Measurements from ENCODE around the gene MAGT1. TPM values are rescaled to one million over a fixed set of nuclear protein-coding genes. Genes with fewer than 3 reads are reported as not detected.

MAGT1 gene
- total RNA-seq, 1 experiment from 2014 or later: 37.1 TPM

DNA sequence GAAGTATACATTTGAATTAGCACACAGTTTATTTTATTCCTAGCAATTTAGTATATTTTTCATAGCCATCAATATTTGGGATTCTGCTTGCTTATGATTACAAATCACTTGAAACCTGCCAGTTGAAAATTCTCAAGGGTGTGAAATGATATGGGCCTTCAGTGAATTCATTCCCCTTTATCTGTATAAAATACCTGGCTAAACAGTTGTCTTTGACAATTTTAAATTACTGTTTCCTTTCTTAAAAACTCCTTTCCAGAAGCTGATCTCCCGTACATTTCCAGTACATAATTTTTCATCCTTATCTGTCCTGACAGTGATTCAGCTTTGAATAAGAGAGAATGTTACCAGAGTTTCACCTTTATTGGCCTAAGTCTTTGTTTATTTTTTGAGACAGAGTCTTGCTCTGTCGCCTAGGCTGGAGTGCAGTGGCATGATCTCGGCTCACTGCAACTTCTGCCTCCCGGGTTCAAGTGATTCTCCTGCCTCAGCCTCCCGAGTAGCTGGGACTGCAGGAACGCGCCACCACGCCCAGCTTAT lies 29.2 kb upstream of the MAGT1 start:
- Mint-ChIP-seq H3K9me3 (peaks cover 4% of the 10 kb centered on the region; the same call in 1 of the 2 replicates), H3K27ac (no peak overlapping the region), H3K27me3 (ENCODE audit: low read depth) (no peaks in the 10 kb centered on the region), H3K4me3 (no peak overlapping the region), H3K36me3 (no peaks in the 10 kb centered on the region), H3K4me1 (no peaks in the 10 kb centered on the region)
- DNase-seq (ENCODE audit: low spot score) (no peak), ATAC-seq (no peak)
- CTCF ChIA-PET: no interaction called here
- POLR2A ChIA-PET: no interaction called here
- no peak for TF ChIP-seq RELA (CRISPR knock-in tag; IDR thresholded peaks at IDR 0.05; ENCODE audit: borderline replicate concordance)
- TF ChIP-seq, protein P1, sequence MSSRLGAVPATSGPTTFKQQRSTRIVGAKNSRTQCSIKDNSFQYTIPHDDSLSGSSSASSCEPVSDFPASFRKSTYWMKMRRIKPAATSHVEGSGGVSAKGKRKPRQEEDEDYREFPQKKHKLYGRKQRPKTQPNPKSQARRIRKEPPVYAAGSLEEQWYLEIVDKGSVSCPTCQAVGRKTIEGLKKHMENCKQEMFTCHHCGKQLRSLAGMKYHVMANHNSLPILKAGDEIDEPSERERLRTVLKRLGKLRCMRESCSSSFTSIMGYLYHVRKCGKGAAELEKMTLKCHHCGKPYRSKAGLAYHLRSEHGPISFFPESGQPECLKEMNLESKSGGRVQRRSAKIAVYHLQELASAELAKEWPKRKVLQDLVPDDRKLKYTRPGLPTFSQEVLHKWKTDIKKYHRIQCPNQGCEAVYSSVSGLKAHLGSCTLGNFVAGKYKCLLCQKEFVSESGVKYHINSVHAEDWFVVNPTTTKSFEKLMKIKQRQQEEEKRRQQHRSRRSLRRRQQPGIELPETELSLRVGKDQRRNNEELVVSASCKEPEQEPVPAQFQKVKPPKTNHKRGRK (CRISPR knock-in tag; IDR thresholded peaks at IDR 0.05; ENCODE audit: borderline replicate concordance): no peak
- TF ChIP-seq FOXJ3 (CRISPR knock-in tag; IDR thresholded peaks at IDR 0.05; ENCODE audit: borderline replicate concordance): no peak
- TF ChIP-seq IRF2 (CRISPR knock-in tag; IDR thresholded peaks at IDR 0.05; ENCODE audit: borderline replicate concordance, low read depth): no peak
- TF ChIP-seq, protein P2, sequence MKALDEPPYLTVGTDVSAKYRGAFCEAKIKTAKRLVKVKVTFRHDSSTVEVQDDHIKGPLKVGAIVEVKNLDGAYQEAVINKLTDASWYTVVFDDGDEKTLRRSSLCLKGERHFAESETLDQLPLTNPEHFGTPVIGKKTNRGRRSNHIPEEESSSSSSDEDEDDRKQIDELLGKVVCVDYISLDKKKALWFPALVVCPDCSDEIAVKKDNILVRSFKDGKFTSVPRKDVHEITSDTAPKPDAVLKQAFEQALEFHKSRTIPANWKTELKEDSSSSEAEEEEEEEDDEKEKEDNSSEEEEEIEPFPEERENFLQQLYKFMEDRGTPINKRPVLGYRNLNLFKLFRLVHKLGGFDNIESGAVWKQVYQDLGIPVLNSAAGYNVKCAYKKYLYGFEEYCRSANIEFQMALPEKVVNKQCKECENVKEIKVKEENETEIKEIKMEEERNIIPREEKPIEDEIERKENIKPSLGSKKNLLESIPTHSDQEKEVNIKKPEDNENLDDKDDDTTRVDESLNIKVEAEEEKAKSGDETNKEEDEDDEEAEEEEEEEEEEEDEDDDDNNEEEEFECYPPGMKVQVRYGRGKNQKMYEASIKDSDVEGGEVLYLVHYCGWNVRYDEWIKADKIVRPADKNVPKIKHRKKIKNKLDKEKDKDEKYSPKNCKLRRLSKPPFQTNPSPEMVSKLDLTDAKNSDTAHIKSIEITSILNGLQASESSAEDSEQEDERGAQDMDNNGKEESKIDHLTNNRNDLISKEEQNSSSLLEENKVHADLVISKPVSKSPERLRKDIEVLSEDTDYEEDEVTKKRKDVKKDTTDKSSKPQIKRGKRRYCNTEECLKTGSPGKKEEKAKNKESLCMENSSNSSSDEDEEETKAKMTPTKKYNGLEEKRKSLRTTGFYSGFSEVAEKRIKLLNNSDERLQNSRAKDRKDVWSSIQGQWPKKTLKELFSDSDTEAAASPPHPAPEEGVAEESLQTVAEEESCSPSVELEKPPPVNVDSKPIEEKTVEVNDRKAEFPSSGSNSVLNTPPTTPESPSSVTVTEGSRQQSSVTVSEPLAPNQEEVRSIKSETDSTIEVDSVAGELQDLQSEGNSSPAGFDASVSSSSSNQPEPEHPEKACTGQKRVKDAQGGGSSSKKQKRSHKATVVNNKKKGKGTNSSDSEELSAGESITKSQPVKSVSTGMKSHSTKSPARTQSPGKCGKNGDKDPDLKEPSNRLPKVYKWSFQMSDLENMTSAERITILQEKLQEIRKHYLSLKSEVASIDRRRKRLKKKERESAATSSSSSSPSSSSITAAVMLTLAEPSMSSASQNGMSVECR (CRISPR knock-in tag; IDR thresholded peaks at IDR 0.05; ENCODE audit: borderline replicate concordance): no peak
- TF ChIP-seq CREB1 (CRISPR knock-in tag; IDR thresholded peaks at IDR 0.05): no peak
- TF ChIP-seq, protein P3, sequence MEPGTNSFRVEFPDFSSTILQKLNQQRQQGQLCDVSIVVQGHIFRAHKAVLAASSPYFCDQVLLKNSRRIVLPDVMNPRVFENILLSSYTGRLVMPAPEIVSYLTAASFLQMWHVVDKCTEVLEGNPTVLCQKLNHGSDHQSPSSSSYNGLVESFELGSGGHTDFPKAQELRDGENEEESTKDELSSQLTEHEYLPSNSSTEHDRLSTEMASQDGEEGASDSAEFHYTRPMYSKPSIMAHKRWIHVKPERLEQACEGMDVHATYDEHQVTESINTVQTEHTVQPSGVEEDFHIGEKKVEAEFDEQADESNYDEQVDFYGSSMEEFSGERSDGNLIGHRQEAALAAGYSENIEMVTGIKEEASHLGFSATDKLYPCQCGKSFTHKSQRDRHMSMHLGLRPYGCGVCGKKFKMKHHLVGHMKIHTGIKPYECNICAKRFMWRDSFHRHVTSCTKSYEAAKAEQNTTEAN (CRISPR knock-in tag; IDR thresholded peaks at IDR 0.05): no peak
- no peak for TF ChIP-seq ZNF396 (CRISPR knock-in tag; IDR thresholded peaks at IDR 0.05; ENCODE audit: borderline replicate concordance)
- no peak for TF ChIP-seq EMX1 (CRISPR knock-in tag; IDR thresholded peaks at IDR 0.05)
- TF ChIP-seq, protein P4, sequence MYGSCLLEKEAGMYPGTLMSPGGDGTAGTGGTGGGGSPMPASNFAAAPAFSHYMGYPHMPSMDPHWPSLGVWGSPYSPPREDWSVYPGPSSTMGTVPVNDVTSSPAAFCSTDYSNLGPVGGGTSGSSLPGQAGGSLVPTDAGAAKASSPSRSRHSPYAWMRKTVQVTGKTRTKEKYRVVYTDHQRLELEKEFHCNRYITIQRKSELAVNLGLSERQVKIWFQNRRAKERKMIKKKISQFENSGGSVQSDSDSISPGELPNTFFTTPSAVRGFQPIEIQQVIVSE (CRISPR knock-in tag; IDR thresholded peaks at IDR 0.05; ENCODE audit: borderline replicate concordance): no peak
- no peak for TF ChIP-seq PRRX2 (CRISPR knock-in tag; IDR thresholded peaks at IDR 0.05)
- TF ChIP-seq, protein P5, sequence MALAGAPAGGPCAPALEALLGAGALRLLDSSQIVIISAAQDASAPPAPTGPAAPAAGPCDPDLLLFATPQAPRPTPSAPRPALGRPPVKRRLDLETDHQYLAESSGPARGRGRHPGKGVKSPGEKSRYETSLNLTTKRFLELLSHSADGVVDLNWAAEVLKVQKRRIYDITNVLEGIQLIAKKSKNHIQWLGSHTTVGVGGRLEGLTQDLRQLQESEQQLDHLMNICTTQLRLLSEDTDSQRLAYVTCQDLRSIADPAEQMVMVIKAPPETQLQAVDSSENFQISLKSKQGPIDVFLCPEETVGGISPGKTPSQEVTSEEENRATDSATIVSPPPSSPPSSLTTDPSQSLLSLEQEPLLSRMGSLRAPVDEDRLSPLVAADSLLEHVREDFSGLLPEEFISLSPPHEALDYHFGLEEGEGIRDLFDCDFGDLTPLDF (CRISPR knock-in tag; IDR thresholded peaks at IDR 0.05): no peak
- TF ChIP-seq ELF4 (CRISPR knock-in tag; IDR thresholded peaks at IDR 0.05; ENCODE audit: low read depth): no peak
- no peak for TF ChIP-seq GTF2I (CRISPR knock-in tag; conservative IDR thresholded peaks at IDR 0.05)
- TF ChIP-seq, protein P6, sequence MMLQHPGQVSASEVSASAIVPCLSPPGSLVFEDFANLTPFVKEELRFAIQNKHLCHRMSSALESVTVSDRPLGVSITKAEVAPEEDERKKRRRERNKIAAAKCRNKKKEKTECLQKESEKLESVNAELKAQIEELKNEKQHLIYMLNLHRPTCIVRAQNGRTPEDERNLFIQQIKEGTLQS (CRISPR knock-in tag; conservative IDR thresholded peaks at IDR 0.05): no peak
- no peak for TF ChIP-seq SP1 (CRISPR knock-in tag; conservative IDR thresholded peaks at IDR 0.05)
- no peak for TF ChIP-seq NR3C1 (CRISPR knock-in tag; conservative IDR thresholded peaks at IDR 0.05; ENCODE audit: low read depth)
- TF ChIP-seq, protein P7, sequence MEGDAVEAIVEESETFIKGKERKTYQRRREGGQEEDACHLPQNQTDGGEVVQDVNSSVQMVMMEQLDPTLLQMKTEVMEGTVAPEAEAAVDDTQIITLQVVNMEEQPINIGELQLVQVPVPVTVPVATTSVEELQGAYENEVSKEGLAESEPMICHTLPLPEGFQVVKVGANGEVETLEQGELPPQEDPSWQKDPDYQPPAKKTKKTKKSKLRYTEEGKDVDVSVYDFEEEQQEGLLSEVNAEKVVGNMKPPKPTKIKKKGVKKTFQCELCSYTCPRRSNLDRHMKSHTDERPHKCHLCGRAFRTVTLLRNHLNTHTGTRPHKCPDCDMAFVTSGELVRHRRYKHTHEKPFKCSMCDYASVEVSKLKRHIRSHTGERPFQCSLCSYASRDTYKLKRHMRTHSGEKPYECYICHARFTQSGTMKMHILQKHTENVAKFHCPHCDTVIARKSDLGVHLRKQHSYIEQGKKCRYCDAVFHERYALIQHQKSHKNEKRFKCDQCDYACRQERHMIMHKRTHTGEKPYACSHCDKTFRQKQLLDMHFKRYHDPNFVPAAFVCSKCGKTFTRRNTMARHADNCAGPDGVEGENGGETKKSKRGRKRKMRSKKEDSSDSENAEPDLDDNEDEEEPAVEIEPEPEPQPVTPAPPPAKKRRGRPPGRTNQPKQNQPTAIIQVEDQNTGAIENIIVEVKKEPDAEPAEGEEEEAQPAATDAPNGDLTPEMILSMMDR (IDR thresholded peaks at IDR 0.05): no peak
- TF ChIP-seq TEAD4 (CRISPR knock-in tag; IDR thresholded peaks at IDR 0.05): no peak
- TF ChIP-seq MYBL2 (CRISPR knock-in tag; IDR thresholded peaks at IDR 0.05): no peak

Data from WTC11 (cell line).